Measurements from ENCODE around the gene C3orf18.
A peak's percentile ranks its signal among the peaks of the same experiment; 100 is the strongest.
"Not testable (repeated sequence)": the region's sequence is repeated elsewhere in the genome, so short reads cannot be mapped to it uniquely, and the experiment has no call there.

The C3orf18 gene

DNA sequence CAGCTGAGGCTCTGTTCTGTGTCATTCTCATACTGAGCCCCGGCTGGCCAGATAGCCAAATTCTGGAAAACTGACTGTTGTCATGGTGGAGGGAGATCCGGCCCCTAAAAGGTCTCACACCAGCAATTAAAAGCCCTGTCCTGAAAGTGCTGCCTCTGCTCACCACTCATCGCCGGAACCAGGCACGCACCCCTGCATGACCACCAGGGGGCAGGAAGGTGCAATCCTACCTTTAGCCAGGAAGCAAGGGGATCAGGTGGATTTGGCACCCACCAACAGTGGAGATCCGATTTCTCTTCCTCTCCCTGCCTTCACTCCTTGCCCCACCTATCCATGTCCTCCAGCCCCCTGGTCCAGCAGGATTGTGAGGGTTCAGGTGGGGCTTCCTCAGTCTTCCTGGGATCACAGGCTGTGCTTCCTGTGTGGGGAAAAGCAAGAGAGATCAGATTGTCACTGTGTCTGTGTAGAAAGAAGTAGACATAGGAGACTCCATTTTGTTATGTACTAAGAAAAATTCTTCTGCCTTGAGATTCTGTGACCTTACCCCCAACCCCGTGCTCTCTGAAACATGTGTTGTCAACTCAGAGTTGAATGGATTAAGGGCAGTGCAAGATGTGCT is 48.0 kb downstream of the C3orf18 start:
- DNase-seq = peak; percentile 42 to 64 (median 54)

DNA sequence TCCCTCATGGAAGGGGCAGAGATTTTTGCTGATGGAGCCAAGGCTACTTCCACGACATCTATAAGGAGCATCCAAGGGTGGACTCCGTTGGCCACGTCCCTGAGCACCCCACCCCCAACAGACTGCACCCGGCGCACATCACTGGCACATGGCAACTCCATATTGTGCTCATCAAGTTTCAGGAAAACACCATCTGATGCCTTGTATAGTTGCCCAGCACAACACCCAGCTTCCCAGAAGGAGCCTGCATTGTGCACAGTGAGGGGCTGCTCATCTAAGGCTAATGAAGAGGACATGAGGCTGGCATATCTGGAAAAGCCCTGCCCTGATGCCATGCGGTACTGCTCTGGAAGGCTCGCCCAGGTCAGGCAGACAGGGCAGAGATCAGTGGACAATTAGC is 49.1 kb downstream of the C3orf18 start:
- DNase-seq = no peak

DNA sequence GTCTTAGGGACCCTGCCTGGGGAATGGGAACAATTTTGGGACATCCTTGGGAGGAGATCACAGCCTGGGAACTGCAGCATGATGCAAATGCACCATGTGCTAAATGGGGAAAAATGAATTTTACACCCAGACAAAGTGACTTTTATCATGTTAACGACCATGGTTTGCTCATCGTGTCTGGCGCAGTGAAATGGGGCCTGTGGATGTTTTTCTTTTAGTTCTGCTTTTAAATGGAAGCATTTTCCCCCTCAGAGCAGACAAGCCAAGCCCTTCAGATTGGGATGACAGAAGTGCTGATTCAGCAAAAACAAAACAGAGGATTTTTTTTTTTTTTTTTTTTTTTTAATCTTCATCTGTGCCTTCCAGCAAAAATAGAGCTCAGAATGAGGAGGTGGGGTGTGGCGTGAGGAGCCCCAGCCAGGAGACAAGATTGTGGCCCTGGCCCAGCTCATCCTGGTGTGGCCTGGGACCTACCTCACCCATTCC is 49.8 kb downstream of the C3orf18 start:
- DNase-seq = no peak

DNA sequence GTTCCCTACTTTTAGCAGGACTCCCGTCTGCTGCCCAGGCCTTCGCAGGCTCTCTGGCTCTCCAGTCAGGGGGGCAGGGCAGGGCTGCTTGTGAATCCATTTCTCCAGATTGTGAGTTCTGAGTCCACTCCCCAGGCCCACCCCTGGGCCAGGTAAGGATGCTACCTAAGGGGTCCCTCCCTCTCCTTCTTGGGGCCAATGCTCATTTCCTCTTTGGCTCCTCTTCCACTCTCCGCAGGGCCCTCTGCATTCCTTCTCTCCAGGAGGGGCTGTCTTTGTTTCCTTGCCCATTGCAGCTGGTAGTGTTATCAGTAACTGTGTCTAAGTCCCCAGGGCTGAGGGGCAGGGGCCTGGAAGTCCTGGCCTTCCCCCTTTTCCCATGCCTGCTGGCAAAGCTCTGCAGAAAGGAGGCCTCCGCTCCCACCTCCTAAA is 51.1 kb downstream of the C3orf18 start:
- DNase-seq = no peak

DNA sequence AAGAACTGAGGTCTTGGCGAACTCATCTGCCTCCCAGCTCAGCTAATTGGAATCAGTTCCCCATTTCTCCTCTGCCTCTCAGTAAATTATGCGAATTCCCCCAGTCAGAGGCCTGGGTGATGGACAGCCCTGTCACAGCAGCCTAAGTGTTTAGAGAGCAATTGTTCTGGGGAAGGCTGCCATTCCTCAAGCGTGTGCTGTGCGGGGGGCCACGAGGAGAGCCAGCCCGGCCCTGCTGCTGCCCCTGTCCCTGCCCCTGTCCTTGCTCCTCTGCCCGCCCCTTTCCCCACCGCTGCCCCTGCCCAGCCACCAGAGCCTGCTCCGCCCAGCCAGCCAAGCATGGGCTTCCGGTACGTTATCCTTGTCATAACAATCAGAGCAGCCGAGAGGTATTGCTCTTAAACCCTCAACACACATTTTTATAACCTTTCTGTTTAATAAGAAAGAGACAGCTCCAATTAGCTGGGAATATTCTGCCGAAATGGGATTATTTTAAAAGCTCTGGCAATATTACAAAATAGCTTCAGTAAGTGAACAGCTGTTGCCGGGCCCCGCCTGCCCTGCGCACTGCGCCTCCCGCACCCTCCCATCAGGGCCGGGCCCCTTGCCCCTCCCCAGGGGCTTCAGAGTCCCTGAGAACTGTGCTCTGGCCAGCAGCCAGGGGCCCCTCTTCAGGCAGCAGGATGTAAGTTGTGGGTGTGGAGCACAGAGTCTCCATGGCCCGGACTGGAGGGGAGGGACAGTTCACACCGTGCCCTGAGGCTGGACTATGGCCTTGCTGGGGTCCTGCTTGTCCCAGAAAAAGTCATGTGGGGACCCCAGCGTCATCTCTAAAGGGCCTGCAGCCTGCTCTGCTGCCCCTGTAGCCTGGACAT is 51.7 kb downstream of the C3orf18 start:
- no peak for DNase-seq

DNA sequence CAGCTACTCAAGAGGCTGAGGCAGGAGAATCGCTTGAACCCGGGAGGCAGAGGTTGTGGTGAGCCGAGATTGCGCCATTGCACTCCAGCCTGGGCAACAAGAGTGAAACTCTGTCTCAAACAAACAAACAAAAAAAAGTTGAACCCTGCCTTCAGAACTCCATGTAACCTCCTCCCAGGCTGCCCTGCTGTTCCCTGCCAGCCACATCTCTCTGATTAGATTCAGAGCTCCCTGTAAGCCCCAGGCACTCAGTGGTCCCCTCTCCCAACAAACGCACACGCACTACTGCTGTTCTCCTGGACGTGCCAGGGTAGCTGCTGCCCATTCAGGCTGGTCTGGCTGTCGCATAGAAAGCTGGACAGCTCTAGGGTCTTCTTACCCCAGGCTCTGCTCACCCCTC is 54.6 kb downstream of the C3orf18 start:
- not testable (repeated sequence) for DNase-seq

DNA sequence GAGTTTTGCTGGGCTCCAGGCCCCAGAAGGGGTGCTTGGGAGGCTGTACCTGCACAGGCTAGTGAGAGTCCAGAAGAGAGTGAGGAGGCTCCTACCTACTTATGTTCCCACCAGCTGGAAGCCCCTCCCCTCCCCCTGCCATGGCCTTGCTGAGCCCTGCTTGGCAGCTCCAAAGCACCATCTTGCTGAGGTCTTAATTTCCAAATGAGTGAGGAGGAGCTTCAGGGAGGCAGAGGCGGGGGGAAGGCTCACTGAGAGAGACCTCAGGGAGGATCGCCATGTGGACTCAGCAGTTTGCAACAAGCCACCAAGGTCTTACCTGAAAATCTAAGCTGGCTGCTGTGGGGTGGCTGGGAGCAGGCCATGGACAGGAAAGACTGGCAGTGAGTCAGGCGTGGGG is 55.4 kb downstream of the C3orf18 start:
- no peak for DNase-seq

DNA sequence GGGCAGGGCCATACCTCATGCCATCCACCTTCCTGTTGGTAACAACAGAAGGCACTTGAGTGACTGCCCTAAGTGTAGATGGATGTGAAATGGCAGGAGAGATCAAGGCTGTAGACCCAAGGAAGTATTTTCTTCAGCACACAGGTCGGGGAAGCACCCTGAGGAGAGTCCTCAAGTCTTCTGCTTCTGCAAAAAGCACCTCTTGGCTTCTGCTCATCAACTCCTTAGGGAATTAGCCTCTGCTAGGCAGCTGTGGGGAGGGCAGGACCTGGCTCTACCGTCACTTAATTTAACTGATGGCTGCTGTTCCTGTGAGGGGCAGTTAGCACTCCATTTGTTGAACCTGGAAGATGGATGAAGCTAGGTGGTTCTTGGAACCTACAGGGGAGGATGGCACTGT is 57.2 kb downstream of the C3orf18 start:
- DNase-seq = no peak

DNA sequence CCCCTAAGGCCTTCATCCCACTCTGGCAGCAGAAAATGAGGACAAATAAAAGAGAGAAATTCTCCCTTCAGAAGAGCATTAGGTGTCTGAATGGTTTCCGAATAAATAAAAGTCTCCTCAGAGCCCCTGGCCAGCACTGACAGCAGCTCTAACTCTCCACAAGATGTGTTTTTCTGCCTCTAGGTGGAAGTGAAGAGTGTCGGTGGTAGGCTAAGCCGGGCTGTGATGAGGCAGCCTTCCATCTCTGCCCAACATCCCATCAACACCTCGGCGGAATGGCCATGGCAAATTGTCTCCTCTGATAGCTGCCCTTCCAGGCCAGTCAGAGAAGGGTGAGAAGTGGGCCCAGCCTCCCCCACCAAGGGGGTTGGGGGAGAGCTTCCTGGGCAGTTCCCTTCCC is 57.8 kb downstream of the C3orf18 start:
- DNase-seq = no peak

DNA sequence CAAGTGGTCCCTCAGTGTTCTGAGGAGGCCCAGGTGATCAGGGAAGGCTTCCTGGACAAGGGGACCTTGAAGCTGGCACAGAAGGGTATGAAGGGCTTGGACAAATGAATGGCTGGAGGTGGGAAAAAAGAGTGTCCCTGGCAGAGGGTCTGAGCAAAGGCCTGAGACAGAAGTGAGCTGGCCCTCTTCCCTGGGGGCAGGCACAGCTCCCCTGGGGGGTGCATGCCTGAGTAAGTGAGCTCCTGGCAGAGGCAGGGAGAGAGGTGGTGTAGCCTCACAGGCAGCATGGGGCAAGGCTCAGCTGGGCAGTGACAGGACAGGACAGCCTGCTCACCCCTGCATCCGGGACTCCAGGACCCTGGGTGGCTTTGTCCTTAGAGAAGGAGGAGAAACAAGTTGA is 58.7 kb downstream of the C3orf18 start:
- no peak for DNase-seq
